ENCODE data around the gene NATD1.

DNA sequence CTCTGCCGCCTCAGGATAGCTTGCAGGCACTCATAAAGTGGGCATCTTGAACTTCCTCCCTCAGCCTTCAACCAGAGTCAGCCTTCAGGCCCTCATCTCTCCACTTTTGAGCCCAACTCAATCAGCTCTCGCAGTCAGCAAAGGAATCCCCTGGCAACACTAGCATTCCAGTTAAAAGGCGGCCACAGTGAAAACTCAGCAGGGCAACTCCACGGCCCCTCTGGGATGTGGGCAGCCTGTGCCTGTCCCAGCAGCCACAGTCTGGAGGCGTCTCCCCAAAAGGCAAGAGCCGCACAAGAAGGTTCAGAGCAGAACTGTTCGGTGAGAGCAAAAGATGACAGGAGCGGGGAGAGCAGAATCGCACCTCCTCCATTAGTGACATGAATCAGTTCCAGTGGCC is 48.3 kb downstream of the NATD1 start:
- TF ChIP-seq, protein P1, sequence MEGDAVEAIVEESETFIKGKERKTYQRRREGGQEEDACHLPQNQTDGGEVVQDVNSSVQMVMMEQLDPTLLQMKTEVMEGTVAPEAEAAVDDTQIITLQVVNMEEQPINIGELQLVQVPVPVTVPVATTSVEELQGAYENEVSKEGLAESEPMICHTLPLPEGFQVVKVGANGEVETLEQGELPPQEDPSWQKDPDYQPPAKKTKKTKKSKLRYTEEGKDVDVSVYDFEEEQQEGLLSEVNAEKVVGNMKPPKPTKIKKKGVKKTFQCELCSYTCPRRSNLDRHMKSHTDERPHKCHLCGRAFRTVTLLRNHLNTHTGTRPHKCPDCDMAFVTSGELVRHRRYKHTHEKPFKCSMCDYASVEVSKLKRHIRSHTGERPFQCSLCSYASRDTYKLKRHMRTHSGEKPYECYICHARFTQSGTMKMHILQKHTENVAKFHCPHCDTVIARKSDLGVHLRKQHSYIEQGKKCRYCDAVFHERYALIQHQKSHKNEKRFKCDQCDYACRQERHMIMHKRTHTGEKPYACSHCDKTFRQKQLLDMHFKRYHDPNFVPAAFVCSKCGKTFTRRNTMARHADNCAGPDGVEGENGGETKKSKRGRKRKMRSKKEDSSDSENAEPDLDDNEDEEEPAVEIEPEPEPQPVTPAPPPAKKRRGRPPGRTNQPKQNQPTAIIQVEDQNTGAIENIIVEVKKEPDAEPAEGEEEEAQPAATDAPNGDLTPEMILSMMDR (IDR thresholded peaks at IDR 0.05; ENCODE audit: low read depth, low read length, missing input control), result no peak
- TF ChIP-seq JUND (IDR thresholded peaks at IDR 0.05) (no peak), EGR1 (IDR thresholded peaks at IDR 0.05; ENCODE audit: low read depth in 2 of 2) (no peak), TAF1 (conservative IDR thresholded peaks at IDR 0.05) (no peak), RAD21 (IDR thresholded peaks at IDR 0.05) (no peak), GABPA (IDR thresholded peaks at IDR 0.05 in 1 of 2, conservative IDR thresholded peaks at IDR 0.05 in 1 of 2) (no peak), SP1 (IDR thresholded peaks at IDR 0.05) (no peak), RXRA (IDR thresholded peaks at IDR 0.05) (no peak)
- TF ChIP-seq, protein P2, sequence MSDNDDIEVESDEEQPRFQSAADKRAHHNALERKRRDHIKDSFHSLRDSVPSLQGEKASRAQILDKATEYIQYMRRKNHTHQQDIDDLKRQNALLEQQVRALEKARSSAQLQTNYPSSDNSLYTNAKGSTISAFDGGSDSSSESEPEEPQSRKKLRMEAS (IDR thresholded peaks at IDR 0.05), result no peak
- TF ChIP-seq, protein P3, sequence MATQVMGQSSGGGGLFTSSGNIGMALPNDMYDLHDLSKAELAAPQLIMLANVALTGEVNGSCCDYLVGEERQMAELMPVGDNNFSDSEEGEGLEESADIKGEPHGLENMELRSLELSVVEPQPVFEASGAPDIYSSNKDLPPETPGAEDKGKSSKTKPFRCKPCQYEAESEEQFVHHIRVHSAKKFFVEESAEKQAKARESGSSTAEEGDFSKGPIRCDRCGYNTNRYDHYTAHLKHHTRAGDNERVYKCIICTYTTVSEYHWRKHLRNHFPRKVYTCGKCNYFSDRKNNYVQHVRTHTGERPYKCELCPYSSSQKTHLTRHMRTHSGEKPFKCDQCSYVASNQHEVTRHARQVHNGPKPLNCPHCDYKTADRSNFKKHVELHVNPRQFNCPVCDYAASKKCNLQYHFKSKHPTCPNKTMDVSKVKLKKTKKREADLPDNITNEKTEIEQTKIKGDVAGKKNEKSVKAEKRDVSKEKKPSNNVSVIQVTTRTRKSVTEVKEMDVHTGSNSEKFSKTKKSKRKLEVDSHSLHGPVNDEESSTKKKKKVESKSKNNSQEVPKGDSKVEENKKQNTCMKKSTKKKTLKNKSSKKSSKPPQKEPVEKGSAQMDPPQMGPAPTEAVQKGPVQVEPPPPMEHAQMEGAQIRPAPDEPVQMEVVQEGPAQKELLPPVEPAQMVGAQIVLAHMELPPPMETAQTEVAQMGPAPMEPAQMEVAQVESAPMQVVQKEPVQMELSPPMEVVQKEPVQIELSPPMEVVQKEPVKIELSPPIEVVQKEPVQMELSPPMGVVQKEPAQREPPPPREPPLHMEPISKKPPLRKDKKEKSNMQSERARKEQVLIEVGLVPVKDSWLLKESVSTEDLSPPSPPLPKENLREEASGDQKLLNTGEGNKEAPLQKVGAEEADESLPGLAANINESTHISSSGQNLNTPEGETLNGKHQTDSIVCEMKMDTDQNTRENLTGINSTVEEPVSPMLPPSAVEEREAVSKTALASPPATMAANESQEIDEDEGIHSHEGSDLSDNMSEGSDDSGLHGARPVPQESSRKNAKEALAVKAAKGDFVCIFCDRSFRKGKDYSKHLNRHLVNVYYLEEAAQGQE (IDR thresholded peaks at IDR 0.05), result no peak

Measured in liver (tissue), 3 donors.